Measurements from ENCODE around the gene HENMT1.

DNA sequence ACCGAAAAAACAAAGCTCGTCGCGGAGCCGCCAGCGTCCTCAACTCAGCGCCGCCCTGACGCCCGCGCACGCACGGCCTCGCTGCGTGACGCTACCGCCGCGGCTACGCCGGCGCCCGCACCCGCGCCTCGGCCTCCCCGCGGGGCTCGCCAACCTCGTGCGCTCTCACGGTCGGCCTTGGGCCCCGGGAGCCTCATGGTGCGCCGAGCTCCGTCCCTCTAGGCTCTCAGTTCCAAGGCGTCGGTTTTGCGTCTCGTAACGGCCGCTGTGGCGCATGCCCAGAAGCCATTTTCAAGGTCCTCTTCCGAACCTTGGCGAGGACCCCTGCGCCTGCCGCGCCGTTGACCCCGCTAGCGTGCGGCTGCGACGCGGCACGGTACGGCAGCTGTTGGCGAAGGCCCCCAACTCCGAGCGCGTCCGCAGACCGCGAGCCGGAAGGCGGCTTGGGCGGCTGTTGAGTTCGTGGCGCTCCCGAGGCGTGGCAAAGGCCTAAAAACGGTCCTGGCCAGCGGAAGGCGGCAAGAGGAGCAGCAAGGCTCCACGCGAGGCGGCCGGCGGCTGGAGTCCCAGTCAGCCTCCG lies at the start of gene HENMT1:
- no peak for TF ChIP-seq RAD21 (conservative IDR thresholded peaks at IDR 0.05 in 1 of 2, IDR thresholded peaks at IDR 0.05 in 1 of 2)
- TF ChIP-seq ATOH8 (CRISPR knock-in tag; IDR thresholded peaks at IDR 0.05; ENCODE audit: low read depth): no peak; the same call in none of the 2 replicates
- TF ChIP-seq, protein P1, sequence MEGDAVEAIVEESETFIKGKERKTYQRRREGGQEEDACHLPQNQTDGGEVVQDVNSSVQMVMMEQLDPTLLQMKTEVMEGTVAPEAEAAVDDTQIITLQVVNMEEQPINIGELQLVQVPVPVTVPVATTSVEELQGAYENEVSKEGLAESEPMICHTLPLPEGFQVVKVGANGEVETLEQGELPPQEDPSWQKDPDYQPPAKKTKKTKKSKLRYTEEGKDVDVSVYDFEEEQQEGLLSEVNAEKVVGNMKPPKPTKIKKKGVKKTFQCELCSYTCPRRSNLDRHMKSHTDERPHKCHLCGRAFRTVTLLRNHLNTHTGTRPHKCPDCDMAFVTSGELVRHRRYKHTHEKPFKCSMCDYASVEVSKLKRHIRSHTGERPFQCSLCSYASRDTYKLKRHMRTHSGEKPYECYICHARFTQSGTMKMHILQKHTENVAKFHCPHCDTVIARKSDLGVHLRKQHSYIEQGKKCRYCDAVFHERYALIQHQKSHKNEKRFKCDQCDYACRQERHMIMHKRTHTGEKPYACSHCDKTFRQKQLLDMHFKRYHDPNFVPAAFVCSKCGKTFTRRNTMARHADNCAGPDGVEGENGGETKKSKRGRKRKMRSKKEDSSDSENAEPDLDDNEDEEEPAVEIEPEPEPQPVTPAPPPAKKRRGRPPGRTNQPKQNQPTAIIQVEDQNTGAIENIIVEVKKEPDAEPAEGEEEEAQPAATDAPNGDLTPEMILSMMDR (IDR thresholded peaks at IDR 0.05): no peak
- TF ChIP-seq JUN (IDR thresholded peaks at IDR 0.05): peak in 1 of 2 experiments; percentile 69; a peak in 3 of 5 replicates
- TF ChIP-seq POLR2A (IDR thresholded peaks at IDR 0.05; ENCODE audit: low read length): peak; percentile 38
- TF ChIP-seq EHMT2 (IDR thresholded peaks at IDR 0.05; ENCODE audit: low read depth): no peak
- TF ChIP-seq, protein P2, sequence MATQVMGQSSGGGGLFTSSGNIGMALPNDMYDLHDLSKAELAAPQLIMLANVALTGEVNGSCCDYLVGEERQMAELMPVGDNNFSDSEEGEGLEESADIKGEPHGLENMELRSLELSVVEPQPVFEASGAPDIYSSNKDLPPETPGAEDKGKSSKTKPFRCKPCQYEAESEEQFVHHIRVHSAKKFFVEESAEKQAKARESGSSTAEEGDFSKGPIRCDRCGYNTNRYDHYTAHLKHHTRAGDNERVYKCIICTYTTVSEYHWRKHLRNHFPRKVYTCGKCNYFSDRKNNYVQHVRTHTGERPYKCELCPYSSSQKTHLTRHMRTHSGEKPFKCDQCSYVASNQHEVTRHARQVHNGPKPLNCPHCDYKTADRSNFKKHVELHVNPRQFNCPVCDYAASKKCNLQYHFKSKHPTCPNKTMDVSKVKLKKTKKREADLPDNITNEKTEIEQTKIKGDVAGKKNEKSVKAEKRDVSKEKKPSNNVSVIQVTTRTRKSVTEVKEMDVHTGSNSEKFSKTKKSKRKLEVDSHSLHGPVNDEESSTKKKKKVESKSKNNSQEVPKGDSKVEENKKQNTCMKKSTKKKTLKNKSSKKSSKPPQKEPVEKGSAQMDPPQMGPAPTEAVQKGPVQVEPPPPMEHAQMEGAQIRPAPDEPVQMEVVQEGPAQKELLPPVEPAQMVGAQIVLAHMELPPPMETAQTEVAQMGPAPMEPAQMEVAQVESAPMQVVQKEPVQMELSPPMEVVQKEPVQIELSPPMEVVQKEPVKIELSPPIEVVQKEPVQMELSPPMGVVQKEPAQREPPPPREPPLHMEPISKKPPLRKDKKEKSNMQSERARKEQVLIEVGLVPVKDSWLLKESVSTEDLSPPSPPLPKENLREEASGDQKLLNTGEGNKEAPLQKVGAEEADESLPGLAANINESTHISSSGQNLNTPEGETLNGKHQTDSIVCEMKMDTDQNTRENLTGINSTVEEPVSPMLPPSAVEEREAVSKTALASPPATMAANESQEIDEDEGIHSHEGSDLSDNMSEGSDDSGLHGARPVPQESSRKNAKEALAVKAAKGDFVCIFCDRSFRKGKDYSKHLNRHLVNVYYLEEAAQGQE (IDR thresholded peaks at IDR 0.05): no peak
- TF ChIP-seq HOXA7 (CRISPR knock-in tag; IDR thresholded peaks at IDR 0.05): no peak
- no peak for TF ChIP-seq KDM5A (IDR thresholded peaks at IDR 0.05)
